A549 treated with dexamethasone at 1 μM for 4 hours (cell line): ENCODE data around the gene HOXB3. TPM values are rescaled to one million over a fixed set of nuclear protein-coding genes. Genes with fewer than 3 reads are reported as not detected.

Source experiments
- total RNA-seq: library from RNA; stranded (reverse); fragments of 200-300 nt; extraction: Qiagen RNA extraction; gene quantifications from 5 replicates; pipeline ENCODE4 v1.2.3, GENCODE V29; 2022

The HOXB3 gene
- total RNA-seq, result 3.9 to 6.9 TPM (median 6.0 TPM) in 5 replicates

DNA sequence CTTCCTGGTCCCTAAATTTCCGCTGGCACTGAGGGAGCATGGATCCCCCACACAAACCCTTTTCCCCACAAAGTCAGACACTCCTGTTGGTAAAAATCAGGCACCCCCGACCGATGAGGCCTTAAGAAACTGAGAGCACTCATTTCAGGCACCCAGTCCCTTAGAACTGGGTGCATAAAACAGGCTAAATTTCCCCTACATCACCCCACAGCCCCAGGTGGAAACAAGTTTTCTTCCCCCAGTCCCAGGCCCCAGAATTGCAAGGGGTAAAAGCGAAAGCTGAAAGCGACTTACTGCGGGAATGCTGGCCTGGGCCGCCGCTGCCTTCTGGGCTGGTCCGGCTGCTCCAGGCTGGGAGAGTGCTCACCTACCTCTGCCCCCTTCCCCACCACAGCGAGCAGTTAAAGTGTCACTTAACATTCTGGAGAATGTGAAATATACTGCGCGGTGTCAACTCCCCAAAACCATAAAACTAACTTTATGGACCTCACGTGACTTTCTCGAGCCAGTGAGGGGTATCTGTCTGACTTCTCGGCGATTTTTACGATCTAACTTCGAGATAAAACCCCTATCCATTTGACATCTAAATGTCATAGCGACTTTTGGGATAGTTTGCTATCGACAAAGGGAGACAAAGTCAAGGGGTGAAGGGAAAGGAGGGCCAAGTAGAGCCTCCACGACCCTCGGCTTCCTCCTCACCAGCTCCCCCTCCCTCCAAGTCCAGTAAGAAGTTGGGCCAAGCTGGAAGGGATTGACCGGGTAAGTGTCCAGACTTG is at the start of gene HOXB3:
HOXB3 (minus strand) TSS at position 411 of the 776 bp plus-strand sequence. CDS start 37,767 bp downstream, outside the sequence.

DNA sequence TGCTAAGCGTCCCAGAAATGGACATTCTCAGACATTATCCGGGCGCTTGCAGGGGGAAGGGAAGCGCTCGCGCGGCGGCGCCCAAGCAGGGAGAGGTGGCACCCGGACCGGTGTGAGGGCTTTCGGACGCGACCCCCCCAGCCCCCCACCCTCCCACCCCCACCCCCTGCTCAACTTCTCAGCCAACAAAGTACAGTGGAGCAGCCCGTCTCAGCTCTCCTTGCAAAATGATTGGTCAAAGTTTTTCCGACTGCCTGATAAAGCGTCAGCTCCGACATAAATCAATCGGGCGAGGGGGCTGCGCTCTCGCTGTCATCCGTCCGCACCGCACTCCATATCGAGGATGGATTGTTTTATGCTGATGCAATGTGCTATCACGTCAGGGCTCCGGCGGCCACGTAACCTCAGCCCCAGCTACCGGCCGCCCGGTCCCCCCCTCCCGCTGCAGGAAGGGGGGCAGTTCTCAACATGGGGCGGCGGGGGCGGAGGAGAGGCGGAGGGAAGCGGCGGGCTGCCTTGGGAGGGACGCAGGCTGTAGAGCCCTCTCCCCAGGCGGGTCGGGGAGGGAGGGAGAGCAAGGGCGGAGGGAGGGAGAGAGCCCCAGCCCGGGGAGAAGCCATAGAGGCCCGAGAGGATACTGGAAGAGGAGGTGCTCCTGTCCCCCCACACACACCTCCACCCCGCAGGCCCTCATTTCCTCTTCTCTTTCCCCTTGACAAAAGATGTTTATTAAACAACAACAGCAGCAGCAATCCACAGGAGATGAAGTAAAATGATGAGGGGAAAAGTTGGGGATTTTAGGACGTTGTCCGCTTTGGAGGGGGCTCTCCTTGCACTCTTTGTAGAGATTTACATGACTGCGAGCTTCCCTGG is 36.4 kb upstream of the HOXB3 start, which contains the start of gene HOXB9:
HOXB9 (minus strand) TSS at position 114 of the 873 bp plus-strand sequence; CDS start at position 25, 89 bp downstream.

DNA sequence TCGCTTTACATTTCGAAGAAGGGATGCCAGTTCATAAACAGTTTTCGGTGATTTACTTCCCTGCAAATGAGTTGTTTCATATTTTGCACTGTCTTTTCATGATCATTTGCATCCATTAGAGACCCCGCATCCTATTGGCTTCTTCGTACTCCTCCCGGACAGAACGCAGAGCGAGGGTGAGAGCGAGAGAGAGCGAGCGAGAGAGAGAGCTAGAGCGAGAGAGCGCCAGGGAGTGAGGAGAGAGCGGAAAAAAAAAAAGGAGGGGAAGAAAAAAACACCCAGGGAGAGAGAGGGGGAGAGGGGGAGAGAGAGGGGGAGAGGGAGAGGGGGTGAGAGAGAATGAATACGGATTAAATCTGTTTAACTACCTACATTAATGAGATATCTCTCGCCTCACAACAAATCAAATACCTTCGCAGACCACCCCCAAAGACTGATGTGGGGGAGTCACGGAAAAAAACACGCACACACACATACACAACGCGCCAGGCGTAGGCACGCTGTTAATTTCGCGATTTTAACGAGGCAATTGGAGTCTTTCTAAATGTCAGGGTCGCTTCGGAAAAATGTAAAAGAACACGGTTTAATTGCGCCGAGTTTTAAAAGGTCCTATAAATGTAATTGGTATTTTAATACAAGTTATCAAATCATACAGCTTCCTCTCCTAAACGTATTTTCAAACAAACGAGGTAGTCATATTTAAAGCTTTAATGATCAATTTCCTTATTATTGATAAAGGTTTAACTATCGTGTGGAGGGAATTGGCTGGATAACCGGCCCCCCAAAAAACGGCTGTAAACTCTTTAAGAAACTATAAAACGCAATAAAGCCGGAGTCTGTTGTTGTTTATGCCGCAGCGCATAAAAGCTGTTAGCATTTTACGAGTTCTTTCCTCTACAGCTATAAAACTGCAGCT is 25.3 kb upstream of the HOXB3 start, which contains the start of gene HOXB8:
HOXB8 (minus strand) TSS at position 246 of the 916 bp plus-strand sequence. CDS start 588 bp downstream, outside the sequence.

DNA sequence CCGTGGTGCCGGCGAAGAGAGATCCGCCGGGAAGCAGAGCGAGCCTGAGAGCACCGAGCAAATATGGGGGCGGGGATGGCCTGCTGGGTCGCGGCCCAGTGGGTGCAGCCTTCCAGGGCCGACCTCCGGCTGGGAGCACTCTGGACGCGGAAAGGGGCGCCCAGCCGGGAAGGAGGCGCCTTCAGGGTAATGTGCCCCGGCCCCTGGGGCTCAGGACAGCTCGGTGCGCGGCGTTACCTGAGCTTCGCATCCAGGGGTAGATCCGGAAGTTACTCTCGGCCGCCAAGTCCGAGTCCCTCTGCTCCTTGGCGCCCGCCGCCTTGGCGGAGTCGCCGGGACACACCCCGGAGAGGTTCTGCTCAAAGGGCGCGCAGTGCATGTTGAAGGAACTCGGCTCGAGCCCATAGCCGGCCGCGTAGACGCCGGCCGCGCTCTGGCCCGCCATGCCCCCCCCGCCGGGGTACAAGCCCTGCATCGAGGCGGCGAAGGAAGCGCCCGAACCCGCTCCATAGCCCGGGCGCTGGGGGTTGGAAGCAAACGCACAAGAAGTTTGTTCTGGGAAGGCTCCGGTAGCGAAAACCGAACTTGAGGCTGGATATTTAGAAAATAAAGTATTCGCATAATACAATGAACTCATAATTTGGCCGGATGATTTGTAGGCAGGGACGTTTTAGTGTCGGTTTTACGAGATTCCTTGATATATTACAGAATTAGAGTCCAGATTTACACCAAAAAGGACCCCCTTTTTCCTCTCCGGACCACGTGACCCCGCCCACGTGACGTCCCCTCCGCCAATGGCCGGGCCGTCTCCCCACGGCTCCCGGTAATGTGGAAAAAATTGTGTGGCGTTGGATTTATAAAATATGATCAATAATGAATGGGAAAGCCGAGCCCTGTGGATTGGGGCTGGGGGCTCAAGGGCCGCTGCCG is 20.5 kb upstream of the HOXB3 start, which contains the start of gene HOXB7:
HOXB7 (minus strand) TSS at position 736 of the 930 bp plus-strand sequence; CDS start at position 637, 99 bp downstream.

DNA sequence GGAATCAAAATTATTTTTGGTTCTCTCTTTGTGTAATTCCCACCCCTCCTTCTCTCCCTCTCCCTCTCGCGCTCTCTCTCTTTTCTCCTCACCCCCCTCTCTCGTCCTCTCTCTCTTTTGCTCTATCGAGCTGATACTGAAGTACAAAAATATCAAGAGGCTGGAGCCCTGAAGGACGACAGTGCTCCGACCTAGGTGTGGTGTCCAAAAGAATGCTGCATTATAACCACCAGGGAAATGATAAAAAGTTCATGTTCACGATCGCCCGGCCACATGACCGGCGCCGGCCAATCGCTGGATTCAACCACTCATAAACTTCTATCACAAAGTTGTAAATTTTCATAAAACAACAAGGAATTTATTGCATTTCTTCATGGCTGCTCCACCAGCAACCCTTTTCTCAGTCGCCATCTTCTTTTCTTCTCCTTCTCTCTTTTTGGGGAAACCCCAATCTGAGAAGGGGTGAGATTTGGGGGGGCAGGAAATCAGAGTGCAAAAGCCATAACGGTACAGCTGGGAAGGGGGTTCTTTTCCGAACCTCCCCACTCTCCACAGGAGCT is 14.8 kb upstream of the HOXB3 start, which contains the start of gene HOXB6:
HOXB6 (minus strand) TSS at position 217 of the 560 bp plus-strand sequence. CDS start 6,836 bp downstream, outside the sequence.

DNA sequence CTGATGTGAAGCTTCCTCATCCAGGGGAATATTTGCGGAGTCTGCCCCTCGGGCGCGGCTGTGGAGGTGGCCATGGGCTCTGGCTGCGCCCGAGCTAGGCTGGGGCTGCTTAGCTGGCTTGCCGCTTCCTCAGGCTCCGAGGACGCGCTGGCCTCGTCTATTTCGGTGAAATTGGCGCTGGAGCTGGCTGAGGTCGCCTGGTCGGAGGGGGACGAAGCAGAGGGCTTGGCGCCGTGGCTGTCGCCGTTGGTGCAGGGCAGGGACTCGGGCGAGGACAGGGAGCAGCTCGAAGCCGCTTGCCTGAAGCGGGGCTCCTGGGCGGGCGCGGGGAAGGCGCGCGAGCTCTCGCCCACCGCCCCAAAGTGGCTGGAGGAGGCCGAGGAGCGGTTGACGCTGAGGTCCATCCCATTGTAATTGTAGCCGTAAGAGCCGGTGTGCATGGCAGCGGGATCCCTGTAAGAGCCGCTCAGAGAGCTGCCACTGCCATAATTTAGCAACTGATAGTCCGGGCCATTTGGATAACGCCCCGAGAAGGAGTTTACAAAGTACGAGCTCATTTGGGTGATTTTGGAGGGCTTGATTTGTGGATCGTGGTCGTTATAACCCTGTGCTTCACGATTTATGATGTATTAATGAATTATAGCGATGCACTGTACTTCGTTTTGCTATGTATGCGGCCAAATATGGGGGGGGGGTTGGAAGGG is 3.2 kb upstream of the HOXB3 start, which contains the start of gene HOXB5:
HOXB5 (minus strand) TSS at position 654 of the 704 bp plus-strand sequence; CDS start at position 557, 97 bp downstream.

DNA sequence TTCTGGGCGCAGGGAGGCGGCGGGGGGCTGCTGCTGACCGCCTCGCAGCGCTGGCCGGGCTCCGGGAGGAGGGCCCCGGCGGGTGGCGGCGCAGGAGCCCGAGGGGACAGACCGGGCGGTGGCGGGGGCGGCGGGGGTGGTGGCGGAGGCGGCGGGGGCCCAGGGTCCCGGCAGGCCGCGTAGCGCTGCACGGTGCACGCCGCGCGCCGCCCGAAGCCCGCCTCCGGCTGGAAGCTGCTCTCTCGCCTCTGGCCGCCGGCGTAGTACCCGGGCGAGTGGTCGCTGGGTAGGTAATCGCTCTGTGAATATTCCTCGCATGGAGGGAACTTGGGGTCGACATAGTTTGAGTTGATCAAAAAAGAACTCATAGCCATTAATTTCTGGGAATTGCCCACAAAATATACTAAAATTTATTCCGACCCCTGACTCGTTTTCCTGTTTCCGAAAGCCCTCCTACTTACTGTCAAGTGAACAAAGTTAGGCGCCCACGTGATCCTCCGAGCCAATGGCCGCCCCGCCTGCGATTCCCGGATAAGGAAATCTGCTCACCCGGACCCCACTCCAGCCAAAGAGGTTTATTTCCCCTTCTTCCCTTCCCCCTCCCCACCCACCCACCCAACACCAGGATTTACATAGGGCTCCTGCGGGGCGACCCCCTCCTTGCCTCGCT is 12.0 kb downstream of the HOXB3 start, which contains the start of gene HOXB4:
HOXB4 (minus strand) TSS at position 405 of the 670 bp plus-strand sequence; CDS start at position 374, 31 bp downstream.

DNA sequence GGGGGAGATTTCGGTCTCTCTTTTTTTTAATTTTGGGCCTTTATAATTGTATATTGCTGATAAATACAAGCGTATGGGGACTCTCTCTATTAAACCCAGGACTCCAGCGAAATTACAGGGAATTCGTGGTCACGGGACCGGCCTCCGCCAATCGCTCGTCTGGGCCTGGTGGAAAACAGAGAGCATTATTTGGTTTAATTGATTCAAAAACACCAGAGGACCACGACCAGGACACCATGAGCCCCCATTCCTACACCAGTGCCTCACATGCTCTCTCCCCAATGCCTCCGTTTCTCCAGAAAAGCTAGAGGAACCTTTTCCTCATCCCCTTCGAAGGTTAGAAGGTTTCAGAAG is 45.0 kb downstream of the HOXB3 start, which contains the start of gene HOXB2:
HOXB2 (minus strand) TSS at position 88 of the 354 bp plus-strand sequence. CDS start 198 bp downstream, outside the sequence.

DNA sequence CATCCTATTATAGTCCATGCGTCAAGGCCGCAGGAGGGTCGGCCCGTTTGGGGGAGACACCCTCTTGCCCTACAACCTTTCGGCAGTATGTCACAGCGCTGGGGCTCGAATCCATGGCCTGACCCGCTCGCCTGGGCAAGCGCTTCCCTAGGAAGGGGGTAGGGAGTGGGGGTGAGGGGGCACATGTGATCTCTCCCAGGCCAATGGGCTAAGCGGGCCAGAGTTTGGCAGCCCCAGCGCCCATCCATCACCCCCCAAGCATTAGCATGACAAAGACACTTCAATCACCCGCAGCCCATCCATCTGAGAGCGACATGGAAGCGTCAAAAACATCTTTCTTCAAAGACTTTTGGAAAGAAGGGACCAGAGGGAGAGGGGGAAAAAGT is 59.2 kb downstream of the HOXB3 start, which contains the start of gene HOXB1:
HOXB1 (minus strand) TSS at position 125 of the 386 bp plus-strand sequence; CDS start at position 18, 107 bp downstream.

Other genes starting within 250 kb of the HOXB3 start
- gene SKAP1, start 160.0 kb downstream of the HOXB3 start, total RNA-seq, result 0.11 to 0.14 TPM in 2 of 5 replicates, not detected in the others
- gene HOXB1, start 59.2 kb downstream of the HOXB3 start, total RNA-seq, result not detected in 5 replicates
- 0.33 to 0.46 TPM (median 0.34 TPM) in 5 replicates for gene HOXB2, start 45.1 kb downstream of the HOXB3 start, total RNA-seq
- 0.06 to 0.13 TPM (median 0.09 TPM) in 5 replicates for gene HOXB4, start 11.9 kb downstream of the HOXB3 start, total RNA-seq
- gene HOXB5, start 3.5 kb upstream of the HOXB3 start, total RNA-seq, result 0.88 to 2.5 TPM (median 2.0 TPM) in 5 replicates
- 2.5 to 5.9 TPM (median 4.8 TPM) in 5 replicates for gene HOXB6, start 14.7 kb upstream of the HOXB3 start, total RNA-seq
- 28.6 to 35.7 TPM (median 31.4 TPM) in 5 replicates for gene HOXB7, start 20.8 kb upstream of the HOXB3 start, total RNA-seq
- gene HOXB8, start 25.1 kb upstream of the HOXB3 start, total RNA-seq, result 5.3 to 6.8 TPM (median 5.9 TPM) in 5 replicates
- gene HOXB9, start 36.1 kb upstream of the HOXB3 start, total RNA-seq, result 7.0 to 7.5 TPM (median 7.3 TPM) in 5 replicates
- not detected in 5 replicates for gene PRAC1, start 132.3 kb upstream of the HOXB3 start, total RNA-seq
- gene PRAC2, start 132.9 kb upstream of the HOXB3 start, total RNA-seq, result not detected in 5 replicates
- gene HOXB13, start 138.5 kb upstream of the HOXB3 start, total RNA-seq, result 1.6 to 2.3 TPM (median 2.0 TPM) in 5 replicates
- 0.56 to 1.1 TPM (median 0.70 TPM) in 5 replicates for gene TTLL6, start 227.0 kb upstream of the HOXB3 start, total RNA-seq
- 76.5 to 92.9 TPM (median 91.9 TPM) in 5 replicates for gene CALCOCO2, start 240.8 kb upstream of the HOXB3 start, total RNA-seq